GOT3 (cell line): Measurements from ENCODE around the gene AHSG.
"Not testable (repeated sequence)": the region's sequence is repeated elsewhere in the genome, so short reads cannot be mapped to it uniquely, and the experiment has no call there.

ENCODE experiments used
- DNase-seq: peaks from one replicate; lab custom pipeline; 2025; ENCODE audit warnings: mixed read lengths; lab: John Stamatoyannopoulos, UW

Gene AHSG

GRCh38 chr3:186617036-186617946 lies 4.4 kb downstream of the AHSG start:
- peak; percentile 86 for DNase-seq

- DNase-seq: no peak
Observed at GRCh38 chr3:186618318-186618938, 5.6 kb downstream of the AHSG start.

GRCh38 chr3:186619787-186620212 lies 6.9 kb downstream of the AHSG start:
- no peak for DNase-seq

- DNase-seq: no peak
Observed at GRCh38 chr3:186620213-186621092, 7.6 kb downstream of the AHSG start.

GRCh38 chr3:186621894-186622650 lies 9.2 kb downstream of the AHSG start:
- DNase-seq: no peak

DNA sequence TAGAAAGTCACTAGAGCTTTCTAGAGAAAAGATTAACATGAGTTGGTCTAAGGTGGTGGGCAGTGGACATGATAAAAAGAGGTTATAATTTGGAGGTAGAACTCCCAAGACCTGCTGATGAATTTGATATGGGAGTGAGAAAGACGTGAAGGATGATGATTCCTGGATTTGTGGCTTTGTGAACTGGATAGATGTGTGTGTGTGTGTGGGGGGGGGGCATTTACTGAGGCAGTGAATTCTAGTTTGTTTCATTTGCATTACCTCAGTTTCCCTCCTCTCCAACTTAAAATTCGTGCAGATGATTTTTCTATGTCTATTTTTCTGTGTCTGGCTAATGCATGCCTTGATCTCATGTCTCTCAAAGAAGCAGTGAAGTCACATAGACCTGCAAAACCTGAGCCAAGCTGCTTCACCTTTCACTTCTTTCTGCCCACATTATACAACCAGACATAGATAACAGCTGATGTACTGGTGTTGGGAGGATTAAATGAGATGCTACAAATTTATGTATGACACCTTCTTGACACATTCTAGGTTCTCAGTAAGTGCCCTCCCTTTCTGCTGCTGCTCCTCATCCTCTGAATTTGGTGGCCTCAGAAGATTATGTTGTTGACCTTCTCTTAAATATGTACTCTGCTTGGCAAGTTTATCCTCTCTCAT lies 9.9 kb downstream of the AHSG start:
- DNase-seq: no peak

DNA sequence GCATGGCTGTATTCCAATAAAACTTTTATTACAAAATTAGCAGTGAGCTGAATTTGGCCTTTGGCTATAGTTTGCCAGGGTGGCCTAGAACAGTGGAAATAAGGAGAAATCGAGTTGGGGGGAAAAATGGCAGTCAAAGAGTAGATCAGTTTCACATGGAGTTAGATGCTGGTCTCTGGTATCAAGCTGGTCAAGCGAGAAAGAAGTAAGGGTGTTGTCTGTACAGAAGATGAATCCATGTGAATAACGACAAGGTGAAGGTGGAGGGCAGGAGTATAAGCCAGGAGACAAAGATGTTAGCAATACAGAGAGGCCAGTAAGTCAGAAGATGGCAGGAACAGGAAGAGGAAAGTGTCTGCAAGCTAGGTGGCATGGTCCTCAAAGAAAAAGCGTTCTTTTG lies 11.7 kb downstream of the AHSG start:
- DNase-seq: no peak

DNA sequence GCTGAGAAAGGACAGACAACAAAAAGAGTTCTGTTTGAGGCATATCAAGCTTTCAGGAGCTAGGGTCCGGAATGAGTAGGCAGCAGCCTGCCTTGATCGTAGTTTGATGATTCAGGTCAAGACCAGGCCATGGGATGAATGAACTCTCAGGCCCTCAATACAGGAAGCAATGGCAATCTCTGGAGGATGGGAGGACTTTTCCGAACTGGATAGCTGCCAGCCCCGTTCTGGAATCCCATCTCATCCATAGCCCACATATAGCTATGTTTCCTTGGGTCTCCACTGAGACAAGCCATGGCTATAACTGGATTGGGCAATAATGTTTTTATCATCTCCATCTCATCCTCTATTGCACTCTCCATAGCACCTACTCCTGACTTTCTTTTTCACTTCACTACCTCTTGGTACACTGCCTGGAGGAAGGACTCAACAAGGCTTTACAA lies 12.8 kb downstream of the AHSG start:
- no peak for DNase-seq

GRCh38 chr3:186626254-186626847 lies 13.5 kb downstream of the AHSG start:
- DNase-seq: no peak

DNA sequence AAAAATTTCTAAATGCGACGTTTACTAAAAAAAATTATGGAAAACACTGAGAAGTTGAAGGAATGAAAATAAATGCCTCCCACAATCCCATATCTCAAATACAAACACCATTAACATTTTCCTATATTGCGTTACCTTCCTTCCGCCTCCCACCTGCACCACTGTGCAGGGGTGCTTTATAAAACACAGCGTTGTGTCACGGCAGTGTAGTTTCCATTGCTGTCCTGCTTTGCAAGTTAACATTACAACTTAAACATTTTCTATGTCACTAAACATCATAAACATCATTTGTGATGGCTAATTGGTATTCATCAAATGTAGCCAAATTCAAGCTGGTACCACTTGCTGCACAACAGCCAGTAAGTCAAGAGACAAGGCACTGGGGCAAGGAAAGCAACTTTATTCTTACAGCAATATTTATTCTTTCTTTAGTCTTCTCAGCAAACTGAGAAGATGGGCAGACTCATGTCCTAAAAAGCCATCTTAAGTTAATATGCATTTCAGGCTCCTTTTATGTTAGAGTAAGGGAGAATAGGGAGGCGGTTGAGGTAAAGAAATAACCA lies 15.1 kb downstream of the AHSG start:
- DNase-seq: no peak

- no peak for DNase-seq
Observed at GRCh38 chr3:186628756-186629155, 15.9 kb downstream of the AHSG start.

- DNase-seq: no peak
Observed at GRCh38 chr3:186630950-186631641, 18.2 kb downstream of the AHSG start.

- no peak for DNase-seq
Observed at GRCh38 chr3:186633481-186633880, 20.6 kb downstream of the AHSG start.

DNA sequence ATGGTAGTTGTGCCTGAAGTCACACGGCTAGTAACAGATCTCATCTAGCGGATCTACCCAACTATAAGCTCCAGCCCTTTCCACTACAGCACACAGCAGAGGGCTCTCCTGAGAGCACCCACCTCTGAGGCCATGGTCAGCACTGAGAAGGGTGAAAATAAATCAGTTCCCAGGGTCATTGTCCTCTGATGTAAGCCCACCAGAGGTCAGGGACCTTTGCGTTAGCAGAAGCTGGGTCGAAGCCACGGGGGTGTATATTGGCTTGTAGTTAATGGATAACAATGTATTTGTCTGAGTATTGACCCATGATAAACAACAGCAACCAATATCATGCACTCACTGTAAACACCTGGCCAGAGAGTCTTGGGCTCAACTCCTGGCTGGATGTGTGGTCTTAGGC lies 21.3 kb downstream of the AHSG start:
- DNase-seq: not testable (repeated sequence)

DNA sequence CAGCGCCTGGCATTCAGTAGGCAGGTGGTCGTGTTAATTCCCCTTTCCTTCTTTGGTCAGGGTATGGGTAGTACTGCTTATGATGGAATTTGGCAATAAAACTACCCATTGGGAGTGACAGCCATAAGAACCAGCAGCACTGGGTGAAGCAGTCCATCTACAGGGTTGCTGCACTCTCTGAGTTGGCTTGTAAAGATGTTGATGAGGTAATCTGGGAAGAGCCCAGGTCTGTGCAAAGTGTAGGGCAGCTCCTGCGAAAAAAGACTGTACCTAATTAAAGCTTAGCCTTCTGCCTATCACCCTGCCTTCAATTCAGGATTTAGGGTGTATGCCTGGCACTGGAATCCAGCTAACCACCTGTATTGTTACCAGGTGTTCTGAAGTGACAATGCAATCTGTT lies 22.7 kb downstream of the AHSG start:
- DNase-seq: no peak

DNA sequence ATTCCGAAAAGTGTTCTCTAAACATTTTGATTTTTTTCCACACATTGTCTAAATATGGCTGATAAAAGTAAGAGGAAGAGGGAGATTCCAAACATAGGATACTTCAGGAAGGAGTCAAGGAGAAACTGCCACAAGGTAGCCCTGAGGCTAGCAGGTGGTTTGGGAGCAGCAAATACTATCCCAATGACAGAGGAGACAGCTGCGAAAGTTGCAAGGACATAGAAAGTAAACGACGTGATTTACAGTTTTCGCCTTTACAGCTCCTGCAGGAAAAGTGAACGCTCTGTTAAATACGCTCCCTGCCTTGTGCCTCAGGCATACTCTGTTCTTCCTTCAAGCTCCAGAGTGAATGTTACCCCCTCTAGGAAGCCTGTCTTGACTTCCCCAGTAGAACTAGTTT lies 23.7 kb downstream of the AHSG start:
- no peak for DNase-seq

- DNase-seq: no peak
Observed at GRCh38 chr3:186637686-186638085, 24.8 kb downstream of the AHSG start.

DNA sequence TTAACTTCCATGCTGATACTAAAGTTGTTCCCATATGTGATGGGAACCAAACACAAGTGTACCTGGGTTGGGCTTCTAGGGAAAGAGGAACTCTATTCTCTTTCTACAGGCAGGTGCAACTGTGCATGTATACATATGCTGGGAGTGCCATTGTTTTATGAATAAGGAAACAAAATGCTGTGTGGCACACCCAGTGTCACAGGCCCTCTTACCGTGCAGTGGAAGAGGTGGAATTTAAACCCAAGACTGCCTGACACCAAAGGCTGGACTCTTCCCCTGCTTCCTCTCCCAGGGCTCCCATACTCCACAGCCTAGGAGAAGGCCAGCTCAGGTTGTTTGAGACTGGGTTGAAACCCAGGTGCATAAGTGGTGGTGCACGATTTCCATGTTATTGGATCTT lies 25.4 kb downstream of the AHSG start:
- DNase-seq: no peak

- DNase-seq: no peak
Observed at GRCh38 chr3:186639778-186640472, 27.1 kb downstream of the AHSG start, which contains the start of gene FETUB. TSS of gene FETUB (plus strand) at chr3:186640399. CDS start at chr3:186640461, 62 bp downstream.
